ENCODE measurements around the gene SH3RF3. TPM values are rescaled to one million over a fixed set of nuclear protein-coding genes. Genes with fewer than 3 reads are reported as not detected.

The SH3RF3 gene
- total RNA-seq, 1 experiment from 2014 or later = 4.9 TPM

DNA sequence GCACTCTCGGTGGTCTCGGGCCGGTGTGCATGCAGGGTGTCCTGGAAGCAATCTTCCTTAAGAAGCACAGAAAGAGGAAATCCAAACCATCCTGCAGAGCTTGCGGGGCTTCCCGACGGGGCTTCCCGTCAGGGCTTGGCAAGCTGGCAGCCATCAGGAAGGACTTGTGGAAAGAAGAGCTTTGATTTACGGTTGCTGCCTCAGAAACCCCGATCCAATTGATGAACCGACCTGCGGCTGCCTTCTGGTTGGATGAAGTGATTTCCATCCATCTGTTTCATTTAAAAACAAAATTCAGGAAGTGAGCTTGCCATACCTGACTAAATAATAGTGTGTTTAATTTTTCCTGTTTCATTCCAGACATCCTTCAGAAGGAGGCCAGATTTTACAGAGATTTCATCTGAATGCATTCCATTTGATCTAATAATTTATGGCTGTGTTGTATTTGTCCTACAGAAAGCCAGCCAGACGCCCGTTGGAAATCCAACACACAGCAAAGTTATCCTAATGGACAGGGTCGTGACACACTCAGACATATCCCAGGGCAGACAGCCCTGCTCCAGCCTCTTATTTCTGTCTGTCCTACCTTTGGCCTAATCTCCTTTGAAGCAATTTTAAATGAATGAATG is 343.4 kb downstream of the SH3RF3 start:
- no peaks in the 10 kb centered on the region for H3K27me3 ChIP-seq (ENCODE audit: control insufficient read depth, insufficient read depth, low read length)
- TF ChIP-seq, protein P1, sequence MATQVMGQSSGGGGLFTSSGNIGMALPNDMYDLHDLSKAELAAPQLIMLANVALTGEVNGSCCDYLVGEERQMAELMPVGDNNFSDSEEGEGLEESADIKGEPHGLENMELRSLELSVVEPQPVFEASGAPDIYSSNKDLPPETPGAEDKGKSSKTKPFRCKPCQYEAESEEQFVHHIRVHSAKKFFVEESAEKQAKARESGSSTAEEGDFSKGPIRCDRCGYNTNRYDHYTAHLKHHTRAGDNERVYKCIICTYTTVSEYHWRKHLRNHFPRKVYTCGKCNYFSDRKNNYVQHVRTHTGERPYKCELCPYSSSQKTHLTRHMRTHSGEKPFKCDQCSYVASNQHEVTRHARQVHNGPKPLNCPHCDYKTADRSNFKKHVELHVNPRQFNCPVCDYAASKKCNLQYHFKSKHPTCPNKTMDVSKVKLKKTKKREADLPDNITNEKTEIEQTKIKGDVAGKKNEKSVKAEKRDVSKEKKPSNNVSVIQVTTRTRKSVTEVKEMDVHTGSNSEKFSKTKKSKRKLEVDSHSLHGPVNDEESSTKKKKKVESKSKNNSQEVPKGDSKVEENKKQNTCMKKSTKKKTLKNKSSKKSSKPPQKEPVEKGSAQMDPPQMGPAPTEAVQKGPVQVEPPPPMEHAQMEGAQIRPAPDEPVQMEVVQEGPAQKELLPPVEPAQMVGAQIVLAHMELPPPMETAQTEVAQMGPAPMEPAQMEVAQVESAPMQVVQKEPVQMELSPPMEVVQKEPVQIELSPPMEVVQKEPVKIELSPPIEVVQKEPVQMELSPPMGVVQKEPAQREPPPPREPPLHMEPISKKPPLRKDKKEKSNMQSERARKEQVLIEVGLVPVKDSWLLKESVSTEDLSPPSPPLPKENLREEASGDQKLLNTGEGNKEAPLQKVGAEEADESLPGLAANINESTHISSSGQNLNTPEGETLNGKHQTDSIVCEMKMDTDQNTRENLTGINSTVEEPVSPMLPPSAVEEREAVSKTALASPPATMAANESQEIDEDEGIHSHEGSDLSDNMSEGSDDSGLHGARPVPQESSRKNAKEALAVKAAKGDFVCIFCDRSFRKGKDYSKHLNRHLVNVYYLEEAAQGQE (IDR thresholded peaks at IDR 0.05; ENCODE audit: insufficient read depth in 1 of 2, low read depth in 2 of 2, low read length in 1 of 2) = no peak
- TF ChIP-seq, protein P2, sequence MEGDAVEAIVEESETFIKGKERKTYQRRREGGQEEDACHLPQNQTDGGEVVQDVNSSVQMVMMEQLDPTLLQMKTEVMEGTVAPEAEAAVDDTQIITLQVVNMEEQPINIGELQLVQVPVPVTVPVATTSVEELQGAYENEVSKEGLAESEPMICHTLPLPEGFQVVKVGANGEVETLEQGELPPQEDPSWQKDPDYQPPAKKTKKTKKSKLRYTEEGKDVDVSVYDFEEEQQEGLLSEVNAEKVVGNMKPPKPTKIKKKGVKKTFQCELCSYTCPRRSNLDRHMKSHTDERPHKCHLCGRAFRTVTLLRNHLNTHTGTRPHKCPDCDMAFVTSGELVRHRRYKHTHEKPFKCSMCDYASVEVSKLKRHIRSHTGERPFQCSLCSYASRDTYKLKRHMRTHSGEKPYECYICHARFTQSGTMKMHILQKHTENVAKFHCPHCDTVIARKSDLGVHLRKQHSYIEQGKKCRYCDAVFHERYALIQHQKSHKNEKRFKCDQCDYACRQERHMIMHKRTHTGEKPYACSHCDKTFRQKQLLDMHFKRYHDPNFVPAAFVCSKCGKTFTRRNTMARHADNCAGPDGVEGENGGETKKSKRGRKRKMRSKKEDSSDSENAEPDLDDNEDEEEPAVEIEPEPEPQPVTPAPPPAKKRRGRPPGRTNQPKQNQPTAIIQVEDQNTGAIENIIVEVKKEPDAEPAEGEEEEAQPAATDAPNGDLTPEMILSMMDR (IDR thresholded peaks at IDR 0.05) = no peak
- no peak for TF ChIP-seq POLR2AphosphoS5 (IDR thresholded peaks at IDR 0.05; ENCODE audit: low read depth, low read length)
- no peak for TF ChIP-seq TCF7L2 (IDR thresholded peaks at IDR 0.05; ENCODE audit: low read depth, low read length)
- TF ChIP-seq SIN3A (IDR thresholded peaks at IDR 0.05; ENCODE audit: borderline replicate concordance, insufficient read depth, low read depth, low read length) = no peak
- H3K9me3 ChIP-seq (ENCODE audit: control insufficient read depth, insufficient read depth, low read depth, low read length) = no peaks in the 10 kb centered on the region
- H3K27ac ChIP-seq (ENCODE audit: low read length) = no peak overlapping the region
- H3K4me3 ChIP-seq (ENCODE audit: low read depth in 2 of 2, low read length in 2 of 2) = no peak overlapping the region
- no TSS peak for BruUV-seq (replicated peaks)
- ChIA-PET CTCF (no interaction called here), POLR2A (no interaction called here)
- H3K36me3 ChIP-seq (ENCODE audit: control insufficient read depth, insufficient read depth, low read length) = no peaks in the 10 kb centered on the region
- H3K4me1 ChIP-seq (ENCODE audit: control insufficient read depth, insufficient read depth, low read length) = peaks cover 6% of the 10 kb centered on the region
- DNase-seq (ENCODE audit: low read depth, low spot score) (no peak), ATAC-seq (no peak)
- in situ Hi-C loops (cut with HindIII; ENCODE audit: low pct_unique_long_range_greater_than_20kb, low sequenced_read_pairs) (no loop called here), intact Hi-C loops (cut with micrococcal nuclease; ENCODE audit: unreplicated experiment) (no loop called here)

DNA sequence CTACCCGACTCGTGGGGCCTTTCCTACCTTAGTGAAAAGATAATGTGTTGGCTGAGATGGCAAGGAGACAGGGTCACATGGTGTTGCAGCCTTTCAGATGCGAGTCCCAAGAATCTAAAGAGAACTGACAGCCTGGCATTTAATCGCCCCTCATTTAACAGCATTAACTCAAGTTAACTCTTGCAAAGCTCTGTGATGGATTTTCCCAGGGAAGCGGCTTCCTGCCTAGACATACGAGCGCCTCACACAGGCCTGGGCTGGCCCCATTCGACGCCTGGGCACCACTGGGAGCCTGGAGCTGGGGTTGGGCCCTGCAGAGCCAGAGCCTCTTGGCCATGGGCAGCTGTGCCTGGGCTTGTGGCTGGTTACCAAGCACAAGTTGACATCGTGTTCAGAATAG is 344.0 kb downstream of the SH3RF3 start:
- in situ Hi-C loops (cut with HindIII; ENCODE audit: low pct_unique_long_range_greater_than_20kb, low sequenced_read_pairs) = no loop called here
- ATAC-seq = no peak

More for the DNA sequence above, 344.0 kb downstream of the SH3RF3 start:
- no peak for DNase-seq (ENCODE audit: low read depth, low spot score)
- Histone ChIP-seq H3K36me3 (ENCODE audit: control insufficient read depth, insufficient read depth, low read length) (no peaks in the 10 kb centered on the region), H3K27me3 (ENCODE audit: control insufficient read depth, insufficient read depth, low read length) (no peaks in the 10 kb centered on the region), H3K9me3 (ENCODE audit: control insufficient read depth, insufficient read depth, low read depth, low read length) (no peaks in the 10 kb centered on the region), H3K4me3 (ENCODE audit: low read depth in 2 of 2, low read length in 2 of 2) (no peak overlapping the region), H3K4me1 (ENCODE audit: control insufficient read depth, insufficient read depth, low read length) (peaks cover 6% of the 10 kb centered on the region), H3K27ac (ENCODE audit: low read length) (no peak overlapping the region)
- no TSS peak for BruUV-seq (replicated peaks)
- TF ChIP-seq, protein P2 (IDR thresholded peaks at IDR 0.05) = no peak
- TF ChIP-seq SIN3A (IDR thresholded peaks at IDR 0.05; ENCODE audit: borderline replicate concordance, insufficient read depth, low read depth, low read length) (no peak), POLR2AphosphoS5 (IDR thresholded peaks at IDR 0.05; ENCODE audit: low read depth, low read length) (no peak), TCF7L2 (IDR thresholded peaks at IDR 0.05; ENCODE audit: low read depth, low read length) (no peak)
- TF ChIP-seq, protein P1 (IDR thresholded peaks at IDR 0.05; ENCODE audit: insufficient read depth in 1 of 2, low read depth in 2 of 2, low read length in 1 of 2) = no peak
- CTCF ChIA-PET = no interaction called here
- intact Hi-C loops (cut with micrococcal nuclease; ENCODE audit: unreplicated experiment) = no loop called here
- POLR2A ChIA-PET = no interaction called here

Measured in Panc1 (cell line).